Midbrain (tissue), 1 donor: ENCODE data around the gene DSCAML1.
A peak's percentile ranks its signal among the peaks of the same experiment; 100 is the strongest.

ENCODE experiments used
- DNase-seq: peaks from one replicate; lab custom pipeline; 2025; lab: John Stamatoyannopoulos, UW

DSCAML1 gene

DNA sequence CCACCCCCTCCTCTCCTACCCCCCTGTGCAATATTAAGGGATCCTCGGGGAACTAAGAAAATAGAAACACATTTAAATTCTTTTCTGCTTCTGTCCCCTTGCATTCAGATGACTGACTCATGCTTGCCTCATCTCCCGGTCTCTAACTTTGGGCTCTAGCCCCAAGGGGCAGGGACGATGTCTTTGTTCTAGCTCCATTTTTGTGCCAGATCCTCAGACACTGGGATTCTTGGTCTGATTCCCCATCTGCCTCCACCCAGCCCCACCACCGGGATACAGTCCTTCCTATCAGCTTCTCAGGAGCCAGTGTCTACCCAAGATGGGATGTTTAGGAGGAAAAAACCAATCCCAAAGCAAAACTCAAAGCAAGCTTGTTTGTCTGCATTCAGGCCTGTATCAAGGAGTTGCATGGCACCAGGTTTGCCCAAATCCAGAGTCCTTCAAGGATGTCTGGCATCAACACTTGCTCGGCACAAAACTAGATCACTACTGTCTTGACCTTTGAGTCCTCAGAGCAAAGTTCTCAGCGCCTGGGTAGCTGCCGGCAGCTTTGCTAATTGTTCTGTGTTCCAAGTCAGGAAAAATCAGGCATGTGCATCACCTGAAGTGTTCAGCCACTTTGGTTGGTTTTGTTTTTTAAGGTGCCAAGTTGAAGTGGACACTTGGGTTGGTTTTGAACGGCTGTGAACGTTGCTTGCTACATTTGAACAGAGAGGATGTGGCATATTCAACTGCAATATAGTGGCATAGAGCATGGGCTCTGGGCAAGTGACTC is 212.8 kb downstream of the DSCAML1 start:
- DNase-seq = no peak

DNA sequence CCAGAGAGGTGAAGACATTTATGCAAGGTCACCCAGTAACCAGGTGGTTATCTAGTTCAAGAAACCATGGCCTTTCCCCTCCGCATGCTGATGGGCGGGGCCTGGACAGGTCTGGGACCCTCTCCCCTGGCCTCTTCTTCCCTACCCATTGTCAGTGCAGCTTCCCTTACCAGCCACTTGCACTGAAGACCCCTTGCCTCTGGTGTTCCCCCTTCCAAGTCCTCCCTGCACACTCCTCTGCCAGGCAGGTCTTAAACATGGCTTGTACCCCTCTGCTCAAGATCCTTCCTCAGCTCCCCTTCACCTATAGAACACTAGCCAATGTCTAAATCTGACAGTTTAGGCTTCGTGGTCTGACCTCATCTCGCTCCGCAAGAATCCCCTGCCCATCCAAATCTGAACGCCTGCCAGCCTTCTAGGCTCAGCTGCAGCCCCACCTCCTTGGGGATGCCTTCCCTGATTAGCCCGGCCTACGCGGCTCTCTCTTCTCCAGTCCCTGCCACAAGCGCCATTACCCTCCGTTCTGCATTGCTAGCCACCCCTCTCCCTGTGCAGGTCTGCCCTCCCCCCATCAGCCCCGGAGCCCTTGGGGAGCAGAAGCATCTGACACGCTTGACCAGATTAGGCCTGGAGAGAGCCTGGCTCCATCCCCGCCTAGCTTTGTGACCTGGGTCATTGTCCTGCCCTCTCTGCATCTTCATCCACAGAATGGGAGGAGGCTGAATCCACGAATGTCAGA is 213.8 kb downstream of the DSCAML1 start:
- DNase-seq = peak; percentile 32

DNA sequence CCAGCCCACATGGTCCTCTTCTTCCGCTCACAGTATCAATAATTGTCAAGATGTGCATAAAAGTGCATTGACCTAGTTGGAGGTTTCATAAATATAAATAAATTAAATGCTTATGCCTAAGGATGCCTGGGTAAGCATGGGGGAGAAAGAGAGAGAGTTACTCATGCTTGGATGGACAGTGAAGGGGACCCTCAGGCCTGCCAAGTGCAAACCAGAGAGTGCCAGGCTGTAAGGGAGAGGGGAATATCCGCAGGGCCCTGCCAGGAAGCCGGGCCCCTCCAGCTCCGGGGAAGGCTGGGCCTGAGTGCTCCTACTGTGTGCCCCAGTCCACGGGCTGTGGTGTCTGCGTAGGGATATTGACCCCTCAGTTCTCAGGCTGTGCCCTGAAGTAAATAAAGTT is 214.6 kb downstream of the DSCAML1 start:
- no peak for DNase-seq

DNA sequence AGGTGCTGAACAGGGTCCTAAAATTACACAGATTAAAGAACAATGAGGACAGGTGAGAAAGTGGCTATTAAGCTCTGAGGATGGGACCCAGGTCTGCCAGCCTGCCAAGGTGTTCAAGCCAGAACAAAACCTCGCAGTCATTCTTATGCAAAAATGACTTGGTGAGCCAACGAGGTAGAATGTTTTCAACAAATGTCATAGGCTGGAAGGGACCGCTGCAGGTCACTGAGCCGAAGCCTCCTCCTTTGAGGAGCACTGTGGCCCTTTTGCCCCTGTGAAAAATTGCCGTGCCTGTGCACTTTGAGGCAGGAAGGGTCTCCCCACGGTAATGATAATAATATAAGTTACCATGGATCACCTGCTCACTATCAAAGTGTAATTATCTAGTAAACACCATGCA is 216.2 kb downstream of the DSCAML1 start:
- no peak for DNase-seq

DNA sequence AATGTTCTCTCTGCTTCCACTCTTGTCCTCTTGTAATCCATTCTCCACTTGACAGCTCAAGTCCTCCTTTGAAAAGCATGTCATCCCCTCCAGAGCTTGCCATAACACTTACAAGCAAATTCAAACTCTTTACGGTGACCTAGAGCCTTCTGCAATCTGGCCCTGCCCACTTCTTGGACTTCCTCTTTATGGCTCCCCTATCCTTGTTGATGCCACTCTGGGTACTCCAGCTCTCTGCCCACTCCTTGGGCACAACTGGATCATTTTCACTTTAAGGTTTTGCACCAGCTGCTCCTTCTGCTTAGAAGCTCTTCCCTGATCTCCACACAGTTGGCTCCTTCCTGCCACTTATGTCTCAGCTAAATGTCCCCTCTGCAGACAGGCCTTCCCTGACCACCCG is 217.9 kb downstream of the DSCAML1 start:
- DNase-seq = no peak

DNA sequence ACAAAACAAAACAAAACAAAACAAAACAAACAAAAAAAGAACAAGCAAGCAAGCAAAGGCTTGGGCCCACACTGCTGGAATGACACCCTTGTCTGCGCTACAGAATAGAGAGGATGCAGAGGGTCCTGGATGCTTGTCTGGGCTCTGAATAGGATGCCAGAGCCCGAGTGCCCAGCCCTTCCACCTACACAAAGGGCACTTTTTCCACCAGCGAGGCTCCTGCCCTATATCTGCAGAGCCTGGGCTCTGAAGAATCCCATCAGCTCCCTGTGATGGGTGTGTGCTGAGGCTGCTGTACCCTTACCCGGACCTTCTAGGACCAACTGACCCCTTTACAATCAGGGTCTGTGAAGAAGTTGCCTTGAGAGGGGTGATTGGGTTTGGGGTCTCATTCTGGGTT is 221.2 kb downstream of the DSCAML1 start:
- no peak for DNase-seq

DNA sequence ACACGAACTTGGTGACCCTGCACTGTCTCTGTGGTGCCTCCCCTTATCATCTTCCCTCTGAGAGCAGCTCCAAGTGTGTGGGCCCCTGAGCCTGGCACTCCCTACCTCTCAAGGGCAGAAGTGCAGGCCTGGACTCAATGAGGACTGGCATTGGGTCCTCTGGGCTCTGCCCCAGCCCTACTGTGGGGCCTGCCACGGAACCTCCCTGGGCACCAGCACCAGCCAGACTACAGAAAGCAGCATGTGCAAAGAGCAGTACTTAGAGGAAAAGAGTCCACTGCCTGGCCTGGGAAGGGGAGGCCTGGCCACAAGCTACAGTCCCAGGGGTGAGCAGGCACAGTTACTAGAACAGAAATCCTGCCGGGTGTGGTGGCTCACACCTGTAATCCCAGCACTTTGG is 222.5 kb downstream of the DSCAML1 start:
- DNase-seq = no peak

DNA sequence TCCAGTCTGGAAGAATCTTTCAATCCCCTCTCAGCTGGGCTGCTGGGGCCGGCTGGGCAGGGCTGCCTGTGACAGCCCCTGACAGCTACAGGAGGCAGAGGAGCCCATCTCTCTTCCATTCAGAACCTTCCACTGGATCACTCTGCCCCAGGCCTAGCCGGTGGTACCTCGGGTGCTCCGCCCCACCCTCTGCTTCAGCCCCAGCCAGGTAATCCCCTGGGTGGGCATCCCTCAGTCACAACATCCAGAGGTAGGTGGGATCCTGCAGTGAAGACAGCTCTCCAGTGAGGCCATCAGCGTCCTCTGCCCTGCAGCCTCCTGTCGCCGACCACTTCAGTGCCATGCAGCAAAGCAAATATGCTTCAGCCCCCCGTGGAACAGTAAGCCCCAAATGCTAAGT is 223.7 kb downstream of the DSCAML1 start:
- no peak for DNase-seq

DNA sequence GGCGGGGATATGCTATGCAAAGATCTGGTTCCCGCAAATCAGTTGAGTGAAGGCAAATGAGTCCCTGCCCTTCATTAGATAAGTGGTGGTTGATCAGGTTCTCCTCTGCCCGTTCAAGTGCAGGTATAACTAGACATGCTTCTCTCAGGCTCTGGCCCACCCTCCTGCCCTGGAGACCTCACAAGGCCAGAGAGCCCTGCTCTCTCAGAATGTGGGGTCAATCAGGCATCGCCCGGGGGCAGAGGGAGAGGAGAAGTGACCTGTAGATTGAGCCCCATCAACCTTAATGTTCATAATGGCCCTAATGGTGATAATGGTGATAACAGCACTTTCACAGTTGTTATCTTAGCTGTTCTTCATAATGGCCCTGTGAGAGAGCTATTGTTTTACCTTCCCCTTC is 224.3 kb downstream of the DSCAML1 start:
- no peak for DNase-seq

DNA sequence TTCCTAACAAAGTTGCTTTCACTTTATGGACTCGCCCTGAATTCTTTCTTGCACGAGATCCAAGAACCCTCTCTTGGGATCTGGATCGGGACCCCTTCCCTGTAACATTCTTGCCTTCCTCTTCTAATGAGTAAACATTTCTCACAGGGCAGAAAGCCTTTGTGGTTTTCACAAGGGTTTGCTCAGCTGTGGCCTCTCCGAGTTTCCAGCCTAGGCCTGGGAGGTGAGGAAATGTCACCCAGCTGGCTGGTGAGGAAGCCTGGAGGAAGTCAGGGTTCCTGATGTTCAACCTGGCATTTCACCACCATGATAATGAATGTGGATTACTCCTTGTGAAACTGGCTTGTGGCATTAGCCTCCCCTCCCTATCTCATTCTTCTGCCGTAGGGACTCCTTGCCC is 224.9 kb downstream of the DSCAML1 start:
- no peak for DNase-seq

DNA sequence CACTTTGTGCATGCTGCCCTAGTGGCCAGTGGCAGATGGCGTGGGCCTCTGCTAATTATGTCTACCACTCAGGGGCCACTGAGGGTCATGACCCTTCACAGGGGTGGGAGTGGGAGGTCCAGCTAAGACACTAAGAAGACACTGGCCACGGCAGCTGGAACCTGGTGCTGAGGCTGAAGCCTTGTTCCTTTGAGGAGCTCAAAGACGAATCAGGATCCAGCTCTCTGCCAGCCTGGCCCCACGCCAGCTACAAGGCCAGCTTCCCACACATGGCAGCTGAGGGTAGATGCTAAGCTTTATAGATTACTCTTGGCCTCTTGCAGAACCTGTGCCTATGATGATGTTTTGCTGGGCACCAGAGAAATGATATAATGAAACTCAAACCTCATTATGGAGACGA is 226.3 kb downstream of the DSCAML1 start:
- DNase-seq = no peak

DNA sequence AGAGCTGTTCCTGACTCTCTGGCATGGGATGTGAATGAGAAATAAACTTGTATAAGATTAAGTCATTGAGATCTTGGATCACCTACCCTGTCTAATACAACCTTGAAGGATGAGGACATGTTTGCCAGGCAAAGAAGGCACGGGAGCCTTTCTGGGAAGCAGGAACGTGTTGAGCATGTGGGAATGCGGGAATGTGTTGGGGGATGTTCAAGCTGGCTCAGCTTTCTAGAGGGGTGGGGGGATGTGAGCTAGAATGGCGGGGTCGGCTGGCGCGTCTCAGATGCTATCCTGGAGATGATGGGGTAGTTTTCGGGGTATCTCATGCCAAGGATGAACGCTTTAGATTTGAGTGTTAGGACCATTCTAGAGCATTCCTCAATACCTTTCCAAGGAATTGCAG is 227.1 kb downstream of the DSCAML1 start:
- DNase-seq = no peak

DNA sequence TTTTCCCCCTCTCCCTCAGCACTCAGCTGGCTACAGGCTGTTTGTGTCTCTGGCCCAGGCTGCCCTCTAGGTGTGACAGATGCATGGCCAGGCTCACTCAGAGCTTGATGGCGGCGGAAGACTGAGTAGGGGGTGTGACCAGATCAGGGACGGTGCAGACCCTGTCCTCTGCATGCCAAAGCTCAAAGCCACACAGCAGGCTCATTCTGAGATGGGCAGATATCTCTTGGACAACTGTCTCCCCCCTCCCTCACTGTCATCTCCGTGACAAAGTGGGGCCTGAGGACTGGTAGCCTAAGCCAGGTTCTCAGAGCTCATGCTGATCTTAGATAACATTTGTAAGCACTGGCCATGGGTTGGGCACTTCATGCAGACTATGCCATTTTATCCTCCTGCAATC is 231.3 kb downstream of the DSCAML1 start:
- DNase-seq = no peak

DNA sequence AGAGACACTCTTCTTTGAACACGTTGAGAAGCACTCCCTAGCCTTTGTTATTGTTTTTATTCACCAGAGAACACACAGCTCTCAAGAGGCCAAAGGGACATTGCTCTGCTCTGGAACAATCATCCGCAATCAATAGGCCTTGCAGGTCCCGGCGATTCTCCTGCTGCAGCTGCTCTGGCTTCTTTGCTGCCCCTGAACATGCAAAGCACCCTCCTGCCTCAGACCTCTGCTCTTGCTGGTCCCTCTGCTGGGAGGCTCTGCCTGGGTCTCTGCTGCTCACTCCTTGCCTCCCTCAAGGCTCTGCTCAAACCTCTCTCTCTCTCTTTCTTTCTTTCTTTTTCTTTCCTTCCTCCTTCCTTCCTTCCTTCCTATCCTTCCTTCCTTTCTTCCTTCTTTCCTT is 232.7 kb downstream of the DSCAML1 start:
- DNase-seq = no peak

DNA sequence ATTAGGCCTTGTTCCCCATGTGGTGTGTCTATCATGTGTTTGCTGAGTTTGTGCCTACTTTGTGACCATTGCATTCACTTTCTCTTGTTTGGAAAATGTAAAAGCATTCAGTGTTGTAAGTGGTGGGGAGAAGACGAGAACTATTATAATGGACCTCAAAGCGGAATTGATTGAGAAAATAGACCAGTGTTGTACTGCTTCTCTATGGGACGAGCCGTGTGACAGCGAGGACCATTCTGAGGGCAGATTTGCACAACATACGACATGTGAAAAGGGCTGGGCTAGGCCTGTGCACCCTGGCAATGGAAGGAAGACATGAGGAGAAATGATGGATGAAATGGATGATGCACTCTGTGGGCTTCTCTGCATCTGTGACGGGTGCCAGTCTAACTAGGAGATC is 233.5 kb downstream of the DSCAML1 start:
- DNase-seq = peak; percentile 40

DNA sequence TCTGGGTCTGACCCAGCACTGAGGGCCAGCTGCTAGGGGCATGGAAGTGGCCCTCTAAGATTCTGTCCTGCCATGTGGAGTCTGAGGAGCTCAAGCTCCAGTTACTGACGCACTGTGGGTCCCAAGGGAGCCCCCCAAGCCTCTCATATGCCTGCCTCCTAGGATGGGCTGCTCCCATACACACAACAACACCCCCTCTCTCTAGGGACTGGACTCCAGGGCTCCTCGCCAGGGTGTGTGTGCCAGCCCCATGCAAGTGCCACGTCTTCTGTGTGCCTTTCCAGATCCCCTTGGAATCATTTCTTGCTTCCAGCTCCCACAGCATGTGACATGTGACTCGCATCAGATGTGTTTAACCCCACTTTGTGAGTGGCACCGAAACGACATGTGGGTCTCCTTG is 234.9 kb downstream of the DSCAML1 start:
- no peak for DNase-seq

DNA sequence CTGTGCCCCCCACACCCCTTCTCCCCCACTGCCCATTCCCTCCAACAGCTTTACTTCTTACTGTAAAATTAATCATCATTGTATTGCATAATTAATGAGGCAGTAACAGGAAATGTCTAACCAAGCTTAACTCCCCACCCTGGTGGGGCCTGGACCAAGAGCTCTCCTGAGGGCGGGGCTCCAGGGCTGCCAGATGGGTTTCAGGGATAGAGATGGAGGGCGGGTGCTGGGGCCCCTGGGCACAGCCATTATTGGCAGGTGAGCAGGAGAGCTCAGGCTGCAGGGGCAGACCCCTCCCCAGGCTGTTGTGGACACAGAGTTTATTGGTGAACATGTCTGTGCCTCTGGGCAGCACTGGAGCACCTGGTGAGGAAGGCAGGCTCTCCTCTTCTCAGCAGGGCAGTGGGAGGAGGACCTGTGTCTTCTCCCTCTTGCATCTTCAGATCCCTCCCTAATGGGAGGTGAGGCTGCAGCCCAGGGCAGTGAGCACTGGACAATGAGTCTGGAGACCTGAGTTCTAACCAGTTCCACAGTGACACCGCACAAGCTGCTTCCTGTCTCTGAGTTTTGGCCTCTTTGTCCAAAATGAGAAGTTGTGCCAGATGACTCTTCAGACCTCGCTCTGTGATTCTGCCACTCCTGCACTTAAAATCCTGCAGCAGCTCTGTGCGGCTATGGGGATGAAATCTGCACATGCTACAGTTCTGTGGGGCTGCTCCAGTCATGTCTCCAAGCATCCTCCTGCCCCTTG is 236.1 kb downstream of the DSCAML1 start:
- DNase-seq = no peak

DNA sequence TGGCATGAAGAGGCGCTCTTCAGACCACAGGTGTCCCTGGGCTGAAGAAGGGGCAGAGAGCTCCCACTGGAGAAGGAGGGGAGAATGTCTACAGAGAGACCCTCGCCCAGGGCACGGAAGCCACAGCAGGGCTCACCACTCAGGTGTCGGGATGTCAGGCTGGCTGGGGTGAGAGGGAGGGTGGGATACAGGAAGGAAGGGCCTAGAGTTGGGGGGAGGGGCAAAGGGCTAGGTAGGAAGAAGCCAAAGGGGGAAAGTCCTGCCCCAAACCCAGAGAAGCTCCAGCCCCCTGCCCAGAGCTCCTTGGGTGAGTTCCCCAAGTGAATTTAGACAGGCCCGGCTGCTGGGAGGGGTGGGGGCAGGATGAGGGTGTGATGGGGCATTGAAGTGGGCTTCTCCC is 237.3 kb downstream of the DSCAML1 start:
- DNase-seq = no peak

DNA sequence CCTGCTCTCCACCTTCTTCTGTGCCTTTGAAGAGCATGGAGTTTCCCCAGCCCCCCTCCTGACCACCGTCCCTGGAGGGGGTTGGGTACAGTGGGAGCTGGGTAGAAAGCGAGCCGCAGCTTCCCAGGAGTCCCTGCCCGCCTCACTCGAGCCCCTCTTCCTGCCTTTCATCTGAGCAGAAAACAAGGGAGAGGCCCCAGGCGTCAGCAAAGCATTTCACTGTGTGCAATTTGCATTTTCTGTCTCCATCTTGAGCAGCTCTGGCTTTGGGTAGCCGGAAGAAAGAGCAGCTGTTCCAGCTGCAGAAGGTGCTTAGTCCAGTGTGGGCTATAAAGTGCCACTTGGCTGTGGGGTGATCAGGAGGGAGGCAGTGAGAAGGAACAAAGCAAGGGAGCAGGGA is 239.7 kb downstream of the DSCAML1 start:
- DNase-seq = no peak

DNA sequence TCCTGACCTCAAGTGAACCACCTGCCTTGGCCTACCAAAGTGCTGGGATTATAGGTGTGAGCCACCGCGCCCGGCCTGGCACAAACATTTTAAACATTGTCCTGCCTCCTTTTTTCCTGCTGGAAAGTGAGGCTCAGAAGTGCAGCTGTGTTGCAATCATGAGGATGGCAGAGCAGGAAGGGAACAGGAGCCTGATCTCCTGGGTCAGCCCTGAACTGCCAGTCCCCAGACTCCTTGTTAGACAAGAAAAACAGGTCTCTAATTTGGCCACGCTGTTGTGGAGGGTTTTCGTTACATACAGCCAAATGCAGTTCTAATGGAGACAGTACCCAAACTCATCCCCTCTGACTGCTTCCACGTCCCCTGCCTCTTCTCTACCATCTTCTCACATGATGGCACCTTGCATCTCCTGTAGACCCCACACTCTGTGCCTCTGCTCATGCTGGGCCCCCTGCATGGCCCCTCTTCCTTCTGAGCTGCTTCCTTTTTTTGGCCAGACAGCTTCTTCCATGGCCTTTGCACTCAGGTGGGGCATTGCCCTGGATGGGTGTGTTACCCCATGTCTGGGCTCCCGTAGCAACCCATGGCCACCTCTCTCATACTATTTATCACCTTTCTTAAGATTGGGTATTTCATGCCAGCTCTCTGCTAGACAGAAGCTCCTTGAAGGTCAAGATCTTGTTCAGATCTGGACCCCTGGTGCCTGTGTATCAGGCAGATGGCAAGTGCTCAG is 242.2 kb downstream of the DSCAML1 start:
- no peak for DNase-seq

DNA sequence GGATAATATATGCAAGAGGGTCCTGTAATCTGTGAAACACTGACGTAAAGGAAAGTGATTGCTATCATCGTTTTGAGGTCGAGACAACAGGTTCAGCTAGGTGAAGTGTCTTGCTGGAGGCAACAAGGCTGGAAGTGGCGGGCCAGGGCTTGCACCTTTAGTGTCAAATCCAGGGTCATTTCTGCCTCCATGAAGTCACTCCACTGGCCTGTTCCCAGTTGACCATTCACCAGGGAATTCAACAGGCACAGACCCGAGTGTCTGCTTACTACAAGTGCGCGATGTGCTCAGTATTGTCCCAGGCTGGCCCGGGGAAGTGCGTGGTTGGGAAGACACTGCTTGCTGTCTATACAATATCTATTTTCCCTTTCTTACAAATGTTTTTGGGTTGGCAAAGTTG is 244.4 kb downstream of the DSCAML1 start:
- no peak for DNase-seq

DNA sequence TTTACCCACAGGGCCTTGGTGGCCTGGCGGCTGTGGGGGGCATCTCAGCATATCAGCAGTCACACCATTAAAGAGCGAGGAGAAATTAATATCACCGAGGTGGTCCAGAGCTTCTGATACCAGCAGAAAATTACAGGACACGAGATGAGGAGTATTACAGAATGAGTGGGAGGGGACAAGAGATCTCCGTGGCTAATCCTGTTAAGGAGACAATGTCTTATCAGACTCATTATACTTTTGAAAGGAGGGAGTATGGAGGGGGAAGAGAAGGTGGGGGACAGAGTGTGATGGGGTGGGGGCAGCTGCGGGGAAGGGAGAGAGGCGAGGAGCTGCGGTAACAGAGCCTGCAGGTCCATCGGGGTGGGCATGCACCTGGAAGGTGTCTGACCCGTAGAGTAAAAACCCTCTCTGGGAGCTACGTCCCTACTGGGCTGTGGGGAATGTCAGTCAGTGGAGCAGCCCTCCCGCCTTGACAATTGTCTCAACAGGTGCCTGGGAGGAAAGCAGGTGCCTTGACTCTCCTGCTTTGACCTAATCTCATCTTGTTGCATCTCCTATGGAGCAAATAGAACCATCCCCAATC is 245.2 kb downstream of the DSCAML1 start:
- DNase-seq = no peak
